Neural cell (in vitro differentiated cells): ENCODE measurements around the gene UBAC2. TPM values are rescaled to one million over a fixed set of nuclear protein-coding genes. Genes with fewer than 3 reads are reported as not detected.
A peak's percentile ranks its signal among the peaks of the same experiment; 100 is the strongest.

Source experiments
- H2AFZ ChIP-seq: fragments of 200-600, 300-800 bp; sonication (generic), shearing (Covaris generic); 2 replicates; pipeline ENCODE4 v1.6.0; 2014; ENCODE audit warnings: low read depth, mild to moderate bottlenecking, antibody characterized with exemption, low read length, moderate library complexity
- H3F3A ChIP-seq: fragments of 200-600 bp; shearing (Covaris generic); 2 replicates; pipeline ENCODE4 v1.6.1; 2016; ENCODE audit warnings: mild to moderate bottlenecking, moderate library complexity, mixed read lengths, antibody characterized with exemption, low read length; ENCODE audit not compliant: insufficient read depth, poor library complexity, severe bottlenecking
- H3K27ac ChIP-seq: fragments of 200-600, 300-800 bp; sonication (generic), shearing (Covaris generic); 2 replicates; pipeline ENCODE4 v1.5.1; 2014; ENCODE audit warnings: mild to moderate bottlenecking, low read length, moderate library complexity
- H3K27me3 ChIP-seq: fragments of 300-800, 200-600 bp; sonication (generic), shearing (Covaris generic); 2 replicates; pipeline ENCODE4 v1.6.0; 2014; ENCODE audit warnings: mild to moderate bottlenecking, low read depth, low read length, moderate library complexity; ENCODE audit not compliant: insufficient read depth
- H3K36me3 ChIP-seq: fragments of 300-800, 200-600 bp; sonication (generic), shearing (Covaris generic); 2 replicates; pipeline ENCODE4 v1.5.1; 2014; ENCODE audit warnings: mild to moderate bottlenecking, antibody characterized with exemption, low read length, moderate library complexity; ENCODE audit not compliant: insufficient read depth
- H3K4me2 ChIP-seq: fragments of 300-800, 200-600 bp; sonication (generic), shearing (Covaris generic); 2 replicates; pipeline ENCODE4 v1.6.0; 2014; ENCODE audit warnings: mild to moderate bottlenecking, low read length
- H3K4me3 ChIP-seq: fragments of 300-800, 200-600 bp; sonication (generic), shearing (Covaris generic); 2 replicates; pipeline ENCODE4 v1.5.1; 2014; ENCODE audit warnings: mild to moderate bottlenecking, low read length, moderate library complexity
- H3K79me2 ChIP-seq: fragments of 200-600 bp; shearing (Covaris generic); replicated peaks from 2 replicates; pipeline ENCODE4 v1.6.0; 2014; ENCODE audit warnings: mild to moderate bottlenecking, low read length, moderate library complexity; ENCODE audit not compliant: insufficient read depth
- H3K9ac ChIP-seq: fragments of 300-800, 200-600 bp; sonication (generic), shearing (Covaris generic); 2 replicates; pipeline ENCODE4 v1.6.1; 2016; ENCODE audit warnings: mild to moderate bottlenecking, low read length, mixed read lengths
- H3K9me2 ChIP-seq: fragments of 200-600 bp; shearing (Covaris generic); 2 replicates; pipeline ENCODE4 v1.6.1; 2016; ENCODE audit warnings: mild to moderate bottlenecking, low read length, mixed read lengths; ENCODE audit not compliant: insufficient read depth
- H3K9me3 ChIP-seq: fragments of 200-600, 300-800 bp; sonication (generic), shearing (Covaris generic); 2 replicates; pipeline ENCODE4 v1.6.1; 2016; ENCODE audit warnings: mild to moderate bottlenecking, mixed run types, low read length, moderate library complexity, mixed read lengths
- H4K20me1 ChIP-seq: fragments of 200-600 bp; shearing (Covaris generic); 2 replicates; pipeline ENCODE4 v1.6.1; 2016; ENCODE audit warnings: mild to moderate bottlenecking, mixed run types; ENCODE audit not compliant: insufficient read depth
- CTCF ChIP-seq: fragments of 450-650 bp; IDR thresholded peaks from 2 replicates; pipeline ENCODE4 v1.5.1; 2014; ENCODE audit warnings: antibody characterized with exemption, mild to moderate bottlenecking, moderate library complexity; ENCODE audit not compliant: poor library complexity, severe bottlenecking
- EP300 ChIP-seq: fragments of 450-650 bp; conservative IDR thresholded peaks from 2 replicates; pipeline ENCODE4 v1.6.1; 2014; ENCODE audit warnings: antibody characterized with exemption, mild to moderate bottlenecking, moderate library complexity; ENCODE audit not compliant: poor library complexity, severe bottlenecking
- EZH2 ChIP-seq: fragments of 200-600, 300-800 bp; shearing (Covaris generic), sonication (generic); IDR thresholded peaks from 2 replicates; pipeline ENCODE4 v1.6.1; 2014; ENCODE audit warnings: antibody characterized with exemption, low read length, borderline replicate concordance, mild to moderate bottlenecking; ENCODE audit not compliant: insufficient read depth, poor library complexity, severe bottlenecking
- MXI1 ChIP-seq: fragments of 450-650 bp; conservative IDR thresholded peaks from 2 replicates; pipeline ENCODE4 v1.6.1; 2014; ENCODE audit warnings: antibody characterized with exemption, mild to moderate bottlenecking; ENCODE audit not compliant: poor library complexity, severe bottlenecking
- POLR2AphosphoS5 ChIP-seq: IDR thresholded peaks from 2 replicates; pipeline ENCODE4 v1.6.1; 2012
- RAD21 ChIP-seq: fragments of 450-650 bp; conservative IDR thresholded peaks from 2 replicates; pipeline ENCODE4 v1.6.1; 2014; ENCODE audit warnings: antibody characterized with exemption, mild to moderate bottlenecking, moderate library complexity
- REST ChIP-seq: IDR thresholded peaks from 2 replicates; pipeline ENCODE4 v1.6.1; 2012; ENCODE audit warnings: borderline replicate concordance
- SMC3 ChIP-seq: fragments of 450-650 bp; conservative IDR thresholded peaks from 2 replicates; pipeline ENCODE4 v1.6.1; 2014; ENCODE audit warnings: antibody characterized with exemption, mild to moderate bottlenecking, moderate library complexity; ENCODE audit not compliant: poor library complexity
- TAF1 ChIP-seq: IDR thresholded peaks from 2 replicates; pipeline ENCODE4 v1.6.1; 2012; ENCODE audit warnings: low read depth
- polyA plus RNA-seq: library from polyadenylated mRNA; depleted of rRNA; stranded (reverse); fragments of >200 nt; gene quantifications from 2 replicates; pipeline ENCODE4 v1.2.3, GENCODE V29; 2014

The UBAC2 gene
- polyA plus RNA-seq, 1 donor from 2014 or later: 56.9 TPM

GRCh38 chr13:99265821-99266426 lies 65.3 kb downstream of the UBAC2 start:
- no peak overlapping the region for H3K4me2 ChIP-seq
- no peak overlapping the region for H3K9ac ChIP-seq
- H3K36me3 ChIP-seq: no peaks in the 10 kb centered on the region
- H3K9me2 ChIP-seq: no peaks in the 10 kb centered on the region
- H3K79me2 ChIP-seq: no peaks in the 10 kb centered on the region
- no peaks in the 10 kb centered on the region for H3F3A ChIP-seq
- no peaks in the 10 kb centered on the region for H3K27me3 ChIP-seq
- no peaks in the 10 kb centered on the region for H3K9me3 ChIP-seq
- TF ChIP-seq REST: no peak
- TF ChIP-seq RAD21: peak; percentile 76
- peak; percentile 66 for TF ChIP-seq SMC3
- no peak for TF ChIP-seq EZH2
- TF ChIP-seq MXI1: no peak
- TF ChIP-seq CTCF: peak; percentile 68
- no peak overlapping the region for H3K27ac ChIP-seq
- H3K4me3 ChIP-seq: no peak overlapping the region
- no peaks in the 10 kb centered on the region for H4K20me1 ChIP-seq
- no peak overlapping the region for H2AFZ ChIP-seq

GRCh38 chr13:99266827-99267226 lies 66.2 kb downstream of the UBAC2 start:
- H4K20me1 ChIP-seq: no peaks in the 10 kb centered on the region
- H3K9me3 ChIP-seq: no peaks in the 10 kb centered on the region
- H3K79me2 ChIP-seq: no peaks in the 10 kb centered on the region
- H3K4me3 ChIP-seq: no peak overlapping the region
- no peak overlapping the region for H2AFZ ChIP-seq
- no peaks in the 10 kb centered on the region for H3K27me3 ChIP-seq
- H3K36me3 ChIP-seq: no peaks in the 10 kb centered on the region
- H3K9ac ChIP-seq: no peak overlapping the region
- no peaks in the 10 kb centered on the region for H3K9me2 ChIP-seq
- H3K4me2 ChIP-seq: no peak overlapping the region
- TF ChIP-seq EP300: no peak
- TF ChIP-seq REST: no peak
- TF ChIP-seq RAD21: no peak
- TF ChIP-seq POLR2AphosphoS5: no peak
- TF ChIP-seq MXI1: no peak
- no peak for TF ChIP-seq TAF1
- TF ChIP-seq SMC3: no peak
- no peaks in the 10 kb centered on the region for H3F3A ChIP-seq
- no peak overlapping the region for H3K27ac ChIP-seq
